ENCODE results near the gene TCAIM. TPM values are rescaled to one million over a fixed set of nuclear protein-coding genes. Genes with fewer than 3 reads are reported as not detected.
"Not testable (repeated sequence)": the region's sequence is repeated elsewhere in the genome, so short reads cannot be mapped to it uniquely, and the experiment has no call there.

Gene TCAIM
- total RNA-seq, 1 donor from 2014 or later = 25.8 TPM

DNA sequence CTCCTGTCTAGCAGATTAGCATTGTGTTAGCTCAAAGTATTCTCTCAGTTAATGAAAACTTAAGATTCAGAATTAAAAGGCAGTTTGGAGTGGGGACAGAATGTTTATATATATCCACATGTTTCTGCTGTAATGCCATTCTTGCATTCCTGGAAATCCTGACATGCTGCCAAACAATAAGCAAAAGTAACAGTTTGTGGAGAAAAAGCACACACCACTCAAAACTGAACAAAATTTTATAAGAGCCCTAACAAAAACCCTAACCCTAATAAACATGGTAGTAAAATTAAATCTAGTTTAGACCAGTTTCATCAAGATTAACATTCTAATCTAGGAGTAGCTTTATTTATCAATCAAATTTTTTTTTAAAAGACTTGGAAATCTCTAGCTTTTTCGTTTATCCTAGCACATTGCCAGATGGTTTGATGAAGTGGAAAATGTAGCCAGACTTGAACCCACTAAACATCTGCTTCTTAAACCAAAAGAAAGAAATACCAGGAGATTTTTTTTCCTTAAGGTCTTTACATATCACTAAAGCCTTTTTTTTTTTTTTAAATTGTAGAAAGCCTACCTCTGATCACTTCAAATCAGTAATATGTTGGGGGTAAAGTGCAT lies 3.7 kb downstream of the TCAIM start:
- DNase-seq (ENCODE audit: extremely low read depth, low read depth, low spot score) = no peak

DNA sequence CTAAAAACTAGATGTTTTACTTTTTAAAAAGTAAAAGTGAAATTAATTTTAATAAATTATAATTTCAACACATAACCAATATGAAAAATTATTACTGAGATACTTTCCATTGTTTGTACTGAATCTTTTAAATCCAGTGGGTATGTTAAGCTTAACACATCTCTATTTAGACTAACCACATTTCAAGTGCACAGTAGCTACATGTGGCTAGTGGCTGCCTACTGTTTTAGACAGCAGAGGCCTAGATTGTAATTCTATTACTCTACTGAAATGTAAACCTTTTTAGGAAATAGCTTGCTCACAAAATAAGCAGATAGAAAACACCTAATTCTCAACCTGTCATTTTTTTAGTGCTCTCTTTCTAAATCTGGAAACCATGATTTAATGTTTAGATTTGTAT lies 4.9 kb downstream of the TCAIM start:
- DNase-seq (ENCODE audit: extremely low read depth, low read depth, low spot score) = no peak

DNA sequence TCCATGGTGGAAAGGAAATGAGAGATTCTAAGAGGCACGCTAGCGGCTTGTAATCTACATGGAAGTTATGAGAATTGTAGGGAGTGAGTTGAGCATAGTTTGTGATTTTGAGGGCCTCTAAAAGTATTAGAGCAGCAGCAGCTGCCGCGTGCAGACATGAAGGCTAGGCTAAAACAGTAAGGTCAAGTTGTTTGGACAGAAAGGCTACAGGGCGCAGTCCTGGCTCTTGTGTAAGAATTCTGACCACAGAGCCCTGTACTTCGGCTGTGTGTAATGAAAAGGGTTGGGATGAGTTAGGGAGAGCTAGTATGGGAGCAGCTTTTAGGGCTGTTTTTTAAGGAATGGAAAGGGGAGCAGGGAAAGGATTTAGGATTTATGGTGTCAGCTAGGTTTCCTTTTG lies 8.0 kb downstream of the TCAIM start:
- DNase-seq (ENCODE audit: extremely low read depth, low read depth, low spot score) = not testable (repeated sequence)

DNA sequence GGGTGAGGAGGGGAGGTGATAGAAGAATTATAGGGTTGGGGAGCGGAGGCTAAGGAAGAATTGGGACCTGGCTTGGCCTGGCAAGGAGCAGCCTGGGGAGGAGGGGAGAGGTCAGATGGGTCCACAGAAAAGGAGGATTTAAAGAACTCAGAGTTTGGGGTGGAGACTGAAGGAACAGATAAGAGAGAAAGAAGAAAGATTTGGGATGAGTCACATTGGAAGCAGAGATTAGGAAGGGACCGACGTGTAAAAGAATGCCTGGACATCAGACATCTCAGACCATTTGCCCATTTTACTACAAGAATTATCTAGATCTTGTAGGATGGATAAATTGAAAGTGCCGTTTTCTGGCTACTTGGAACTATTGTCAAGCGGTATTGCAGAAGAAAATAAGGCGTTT lies 10.4 kb downstream of the TCAIM start:
- DNase-seq (ENCODE audit: extremely low read depth, low read depth, low spot score) = no peak

DNA sequence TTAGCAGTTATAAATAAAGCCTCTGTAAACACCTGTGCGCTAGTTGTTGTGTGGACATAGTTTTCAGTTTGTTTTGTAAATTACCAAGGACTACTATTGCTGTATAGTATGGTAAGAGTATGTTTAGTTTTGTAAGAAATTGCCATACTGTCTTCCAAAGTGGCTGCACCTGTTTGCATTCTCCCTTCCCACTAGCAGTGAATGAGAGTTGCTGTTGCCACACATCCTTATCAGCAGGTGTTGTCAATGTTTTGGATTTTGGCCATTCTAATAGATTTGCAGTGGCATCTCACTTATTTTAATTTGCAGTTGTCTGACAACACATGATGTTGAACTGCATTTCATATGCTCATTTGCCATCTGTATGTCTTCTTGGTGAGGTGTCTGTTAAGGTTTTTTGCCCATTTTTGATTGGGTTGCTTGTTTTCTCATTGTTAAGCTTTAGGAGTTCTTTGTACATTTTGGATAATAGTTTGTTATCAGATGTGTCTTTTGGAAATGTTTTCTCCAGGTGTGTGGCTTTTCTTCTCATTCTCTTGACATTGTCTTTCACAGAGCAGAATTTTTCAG lies 14.9 kb downstream of the TCAIM start:
- DNase-seq (ENCODE audit: extremely low read depth, low read depth, low spot score) = no peak

DNA sequence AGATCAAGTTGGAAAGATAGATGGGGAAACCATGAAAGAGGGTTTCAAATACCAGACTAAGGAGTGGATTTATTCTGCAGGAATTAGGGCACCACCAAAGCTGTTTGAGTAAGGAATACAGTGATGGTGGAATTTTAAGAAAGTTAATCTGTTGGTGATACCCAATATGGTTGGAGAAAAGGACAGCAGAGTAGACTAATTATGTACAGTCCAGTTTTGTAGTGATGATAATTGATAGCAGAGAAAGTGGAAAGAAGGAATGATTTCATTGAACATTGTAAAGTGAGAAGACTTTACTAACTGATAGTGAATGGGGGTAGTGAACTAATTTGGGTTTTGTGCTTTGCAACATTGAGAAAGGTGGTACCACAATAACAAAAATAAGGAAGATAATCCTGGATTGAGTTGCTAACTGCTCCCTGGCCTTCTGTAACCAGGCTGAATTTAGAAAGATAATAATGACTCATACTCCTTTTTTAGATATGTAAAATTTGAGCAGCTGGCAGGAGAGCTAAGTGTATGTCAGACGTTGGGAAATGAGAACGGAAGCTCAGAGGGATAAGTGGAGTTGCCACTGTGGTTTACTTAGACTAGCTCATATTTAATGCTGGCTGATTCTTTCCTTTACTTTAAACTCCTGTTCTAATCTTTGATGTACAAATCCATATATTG lies 16.9 kb downstream of the TCAIM start:
- DNase-seq (ENCODE audit: extremely low read depth, low read depth, low spot score) = no peak

DNA sequence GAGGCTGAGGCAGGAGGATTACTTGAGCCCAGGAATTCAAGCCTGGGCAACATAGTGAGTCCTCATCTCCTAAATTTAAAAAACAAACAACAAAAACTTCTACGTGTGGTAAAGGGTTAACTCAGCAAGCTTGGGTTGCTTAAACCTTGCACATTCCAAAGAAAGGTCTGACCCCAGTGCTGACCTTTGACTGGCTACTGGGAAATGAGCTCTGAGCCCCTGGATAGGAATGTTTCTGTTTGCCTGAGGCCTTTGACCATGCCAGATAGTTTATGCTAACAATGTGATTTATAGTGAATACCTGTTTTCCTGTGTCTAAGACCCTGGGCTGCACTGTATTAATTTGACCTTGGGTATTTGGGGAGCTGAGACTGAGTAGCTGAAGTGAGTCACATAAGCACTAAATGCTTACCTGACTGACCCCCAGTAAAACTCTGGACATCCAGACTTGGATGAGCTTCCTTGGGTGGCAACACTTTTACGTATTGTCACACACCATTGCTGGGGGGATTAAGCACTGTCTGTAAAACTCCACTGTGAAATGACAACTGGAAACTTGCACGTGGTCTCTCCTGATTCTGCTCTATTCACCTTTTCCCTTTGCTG lies 20.7 kb downstream of the TCAIM start:
- DNase-seq (ENCODE audit: extremely low read depth, low read depth, low spot score) = no peak

DNA sequence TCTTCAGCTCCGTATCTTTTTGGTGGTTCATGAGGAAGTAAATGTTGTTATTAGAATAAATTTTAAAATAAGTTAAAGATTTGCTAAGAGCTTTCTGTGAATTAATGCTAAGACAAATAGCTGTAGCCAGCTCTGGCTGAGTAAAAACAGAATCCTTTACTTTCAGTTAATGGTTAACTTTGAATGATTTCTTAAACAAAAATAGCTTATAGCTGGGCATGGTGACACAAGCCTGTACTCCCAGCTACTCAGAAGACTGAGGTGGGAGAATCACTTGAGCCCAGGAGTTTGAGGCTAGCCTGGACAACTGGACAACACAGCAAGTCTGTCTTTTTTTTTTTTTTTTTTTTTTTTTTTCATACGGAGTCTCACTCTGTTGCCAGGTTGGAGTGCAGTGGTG lies 25.0 kb downstream of the TCAIM start:
- DNase-seq (ENCODE audit: extremely low read depth, low read depth, low spot score) = no peak

DNA sequence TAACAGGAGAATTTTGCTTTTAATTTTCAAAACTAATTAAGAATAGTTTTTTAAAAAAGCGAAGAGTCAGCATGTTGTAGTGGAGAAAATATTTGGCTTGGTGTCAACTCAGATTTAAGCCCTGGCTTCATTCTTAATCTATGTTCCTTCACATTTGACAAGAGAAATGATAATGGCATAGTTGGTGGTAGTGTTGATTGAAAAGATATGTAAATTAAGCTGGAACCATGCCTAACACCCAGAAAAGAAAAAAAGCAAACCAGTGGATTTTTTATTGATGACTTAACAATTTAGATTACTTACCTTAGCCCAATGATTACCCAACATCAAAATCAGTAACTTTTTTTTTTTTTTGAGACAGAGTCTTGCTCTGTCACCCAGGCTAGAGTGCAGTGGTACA lies 27.4 kb downstream of the TCAIM start:
- no peak for DNase-seq (ENCODE audit: extremely low read depth, low read depth, low spot score)

DNA sequence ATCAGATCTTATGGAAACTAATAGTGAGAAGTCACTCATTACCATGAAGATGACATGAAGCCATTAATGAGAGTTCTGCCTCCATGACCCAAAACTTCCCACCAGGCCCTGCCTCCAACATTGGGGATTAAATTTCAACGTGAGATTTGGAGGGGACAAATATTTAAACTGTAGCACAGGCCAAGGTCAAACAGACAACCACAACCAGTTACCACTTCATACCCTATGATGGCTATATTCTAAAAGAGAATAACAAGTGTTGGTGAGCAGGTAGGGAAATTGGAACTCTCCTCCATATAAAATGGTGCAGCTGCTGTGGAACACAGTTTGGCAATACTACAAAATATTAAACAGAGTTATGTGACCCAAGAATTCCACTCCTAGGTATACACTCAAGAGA lies 36.9 kb downstream of the TCAIM start:
- DNase-seq (ENCODE audit: extremely low read depth, low read depth, low spot score) = no peak

DNA sequence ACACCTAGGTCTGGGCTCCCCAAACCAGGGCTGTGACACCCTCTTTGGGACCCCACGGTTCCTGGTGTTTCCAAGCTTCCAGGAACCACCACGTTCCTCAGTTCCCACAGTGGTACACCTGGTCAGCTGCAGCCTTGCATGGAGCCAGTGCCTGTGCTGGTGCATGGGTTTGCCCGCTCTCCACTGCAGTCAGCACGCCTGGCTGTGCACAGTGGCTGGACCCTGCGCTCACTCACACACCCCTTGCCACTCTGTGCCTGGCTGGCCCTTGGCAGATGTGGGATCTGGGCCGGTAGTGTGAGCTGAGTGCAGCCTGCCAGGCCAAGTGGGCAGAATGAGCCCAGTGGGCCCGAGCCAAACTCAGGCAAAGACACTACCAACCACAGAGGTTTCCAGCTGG lies 48.8 kb downstream of the TCAIM start:
- no peak for DNase-seq (ENCODE audit: extremely low read depth, low read depth, low spot score)

DNA sequence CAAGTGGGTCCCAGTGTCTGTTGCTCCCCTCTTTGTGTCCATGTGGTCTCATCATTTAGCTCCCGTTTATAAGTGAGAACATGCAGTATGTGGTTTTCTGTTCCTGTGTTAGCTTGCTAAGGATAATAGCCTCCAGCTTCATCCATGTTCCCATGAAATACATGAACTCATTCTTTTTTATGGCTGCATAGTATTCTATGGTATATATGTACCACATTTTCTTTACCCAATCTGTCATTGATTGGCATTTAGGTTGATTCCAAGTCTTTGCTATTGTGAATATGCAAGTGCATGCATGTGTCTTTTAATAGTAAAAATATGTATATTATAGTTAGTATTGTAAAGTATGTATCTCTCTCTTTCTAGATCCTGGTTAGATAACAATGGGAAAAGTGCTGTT lies 53.9 kb downstream of the TCAIM start:
- DNase-seq (ENCODE audit: extremely low read depth, low read depth, low spot score) = no peak

DNA sequence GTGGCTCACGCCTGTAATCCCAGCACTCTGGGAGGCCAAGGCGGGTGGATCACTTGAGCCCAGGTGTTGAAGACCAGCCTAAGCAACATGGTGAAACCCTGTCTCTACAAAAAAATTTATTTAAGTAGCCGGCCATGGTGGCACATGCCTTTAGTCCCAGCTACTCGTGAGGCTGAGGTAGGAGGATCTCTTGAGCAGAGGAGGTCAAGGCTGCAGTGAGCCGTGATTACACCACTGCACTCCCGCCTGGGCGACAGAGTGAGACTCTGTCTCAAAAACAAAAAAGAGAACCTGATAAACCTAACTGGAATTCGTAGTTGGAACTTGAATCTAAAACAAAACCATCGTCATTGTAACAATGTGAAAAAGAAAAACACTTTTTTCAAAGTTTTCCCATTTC lies 57.1 kb downstream of the TCAIM start:
- no peak for DNase-seq (ENCODE audit: extremely low read depth, low read depth, low spot score)

DNA sequence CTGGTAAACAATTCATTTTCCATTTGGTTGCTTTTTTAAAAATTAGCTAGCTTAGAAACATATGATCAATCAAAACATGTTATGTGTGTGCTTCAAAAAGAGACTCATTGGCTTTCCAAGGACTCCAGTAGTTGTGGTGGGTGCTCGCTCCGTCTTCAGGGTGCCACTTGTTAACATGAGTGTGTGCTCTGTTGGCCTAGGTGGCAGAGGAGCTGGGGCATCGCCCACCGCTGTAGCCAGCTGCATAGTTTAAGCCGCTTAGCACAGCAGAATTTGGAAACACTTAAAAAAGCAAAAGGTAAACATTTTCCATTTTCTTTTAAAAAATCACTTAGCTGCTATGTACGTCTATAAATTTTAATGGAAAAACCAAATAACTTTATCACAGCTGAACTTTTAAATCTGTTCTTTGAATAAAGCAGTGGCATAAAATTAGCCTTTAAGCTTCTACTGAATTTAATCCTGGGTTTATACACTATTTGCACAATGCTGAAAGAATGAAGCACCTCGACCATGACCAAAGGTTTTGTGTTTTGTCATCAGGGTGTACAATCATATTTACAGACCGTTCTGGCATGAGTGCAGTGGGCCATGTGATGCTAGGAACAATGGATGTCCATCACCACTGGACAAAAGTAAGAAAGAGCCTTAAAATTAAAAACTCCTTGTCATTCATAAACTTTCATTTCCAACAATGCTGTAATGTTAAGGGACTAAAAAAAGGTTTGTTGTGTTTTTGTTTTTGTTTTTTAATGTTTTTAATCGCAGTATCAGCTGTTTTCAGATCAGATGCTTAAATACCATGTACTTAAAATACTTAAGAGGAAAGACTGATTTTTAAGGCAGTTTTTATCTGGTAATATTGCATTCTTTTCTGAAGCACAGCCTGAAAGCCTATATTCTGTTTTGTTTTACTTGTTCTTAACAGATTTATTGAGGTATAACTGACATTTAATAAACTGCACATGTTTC lies 57.9 kb downstream of the TCAIM start:
- no peak for DNase-seq (ENCODE audit: extremely low read depth, low read depth, low spot score)

DNA sequence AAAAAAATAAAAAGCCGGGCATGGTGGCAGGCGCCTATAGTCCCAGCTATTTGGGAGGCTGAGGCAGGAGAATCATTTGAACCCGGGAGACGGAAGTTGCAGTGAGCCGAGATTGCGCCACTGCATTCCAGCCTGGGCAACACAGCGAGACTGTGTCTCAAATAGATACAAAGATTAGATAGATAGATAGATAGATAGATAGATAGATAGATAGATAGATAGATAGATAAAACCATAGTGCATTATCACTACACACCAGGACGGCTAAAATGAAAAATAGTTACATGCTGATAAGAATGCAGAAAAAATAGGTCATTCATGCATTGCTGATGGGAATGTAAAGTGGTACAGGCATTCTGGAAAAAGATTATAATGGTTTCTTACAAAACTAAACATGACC lies 59.7 kb downstream of the TCAIM start:
- DNase-seq (ENCODE audit: extremely low read depth, low read depth, low spot score) = not testable (repeated sequence)

DNA sequence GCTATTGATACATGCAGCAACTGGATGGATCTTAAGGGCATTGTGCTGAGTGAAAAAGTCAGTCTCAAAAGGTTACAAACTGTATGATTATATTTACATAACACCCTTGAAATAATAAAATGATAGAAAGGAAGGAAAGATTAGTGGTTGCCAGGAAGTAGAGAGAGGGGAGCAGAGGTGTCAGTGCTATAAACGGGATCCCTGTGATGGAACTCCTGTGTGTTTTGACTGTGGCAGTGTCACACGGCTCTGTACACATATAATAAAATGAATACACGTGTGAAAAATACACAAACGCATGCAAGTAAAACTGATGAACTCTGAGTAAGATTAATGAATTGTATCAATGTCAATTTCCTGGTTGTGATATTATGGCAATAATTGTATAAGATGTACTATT lies 60.3 kb downstream of the TCAIM start:
- DNase-seq (ENCODE audit: extremely low read depth, low read depth, low spot score) = no peak

DNA sequence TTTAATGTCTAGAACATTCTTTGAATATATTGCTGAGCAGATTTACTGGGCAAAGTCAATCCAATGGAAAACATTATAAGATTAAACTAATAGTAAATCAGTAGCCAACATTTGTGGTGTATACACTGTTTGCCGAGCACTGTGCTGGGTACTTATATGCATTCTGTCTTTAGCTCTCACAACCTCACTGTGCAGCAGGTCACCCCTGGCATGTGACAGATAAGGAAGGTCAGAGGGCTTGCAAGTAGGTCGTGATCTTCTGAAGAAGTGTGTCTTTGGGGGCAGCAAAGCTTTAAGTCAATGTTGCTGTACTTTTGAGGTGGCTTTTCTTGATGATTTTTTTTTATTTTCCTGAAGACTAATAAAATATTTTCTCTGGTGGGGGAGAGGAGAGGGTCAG lies 62.2 kb downstream of the TCAIM start:
- no peak for DNase-seq (ENCODE audit: extremely low read depth, low read depth, low spot score)

DNA sequence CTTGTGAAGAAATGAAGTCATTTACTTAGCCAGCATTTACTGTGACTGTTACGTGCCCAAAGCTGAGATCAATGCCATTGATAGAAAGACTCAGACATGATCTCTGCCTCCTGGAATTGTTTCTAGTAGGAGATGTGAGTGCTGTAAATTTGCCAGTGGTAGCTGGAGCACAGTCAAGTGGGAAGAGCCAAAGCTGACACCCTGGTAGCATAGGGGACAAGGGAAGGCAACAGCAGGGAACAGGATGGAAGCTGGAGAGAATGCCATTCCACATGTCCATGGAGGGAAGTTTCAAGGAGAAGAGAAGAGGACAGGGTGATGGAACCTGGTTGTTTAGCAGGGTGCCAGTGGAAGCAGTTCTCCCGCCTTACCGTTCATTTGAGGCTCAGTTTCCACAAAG lies 64.0 kb downstream of the TCAIM start:
- no peak for DNase-seq (ENCODE audit: extremely low read depth, low read depth, low spot score)

DNA sequence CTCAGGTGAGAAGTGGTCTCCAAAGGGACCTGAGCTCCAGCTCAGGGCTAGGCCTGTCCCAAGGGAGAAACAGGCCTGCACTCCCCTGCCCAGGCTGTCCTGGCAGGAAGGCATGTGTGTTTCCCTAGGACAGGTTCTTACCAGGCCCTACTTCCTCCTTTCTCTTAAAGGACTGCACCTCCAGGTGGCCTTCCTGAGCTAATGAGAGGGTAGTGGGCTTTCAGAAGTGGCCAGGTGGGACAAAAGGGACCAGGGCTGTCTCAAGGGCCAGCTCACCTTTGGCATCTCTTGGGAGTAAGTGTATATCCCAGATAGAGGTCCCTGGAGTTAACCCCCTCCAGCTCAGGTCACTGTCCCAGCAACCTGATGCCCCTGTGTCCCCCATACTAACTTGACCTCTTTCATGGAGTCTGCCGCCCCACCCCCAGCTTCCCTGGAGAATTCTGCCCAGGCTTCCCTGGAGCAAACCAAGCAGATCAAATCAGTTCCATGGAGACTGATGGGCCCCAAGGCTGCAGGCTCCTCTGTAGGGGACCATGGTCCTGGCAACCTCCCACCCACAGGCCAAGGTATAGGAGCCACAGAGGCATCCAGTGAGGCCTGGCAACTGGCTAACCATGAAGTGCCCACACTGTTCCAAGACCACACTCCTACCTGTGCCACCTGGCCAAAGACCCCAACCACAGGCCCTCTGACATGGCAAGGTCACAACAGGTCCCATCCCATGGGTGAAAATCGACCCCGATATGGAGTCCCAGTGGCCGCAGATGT lies 71.3 kb downstream of the TCAIM start:
- DNase-seq (ENCODE audit: extremely low read depth, low read depth, low spot score) = no peak

DNA sequence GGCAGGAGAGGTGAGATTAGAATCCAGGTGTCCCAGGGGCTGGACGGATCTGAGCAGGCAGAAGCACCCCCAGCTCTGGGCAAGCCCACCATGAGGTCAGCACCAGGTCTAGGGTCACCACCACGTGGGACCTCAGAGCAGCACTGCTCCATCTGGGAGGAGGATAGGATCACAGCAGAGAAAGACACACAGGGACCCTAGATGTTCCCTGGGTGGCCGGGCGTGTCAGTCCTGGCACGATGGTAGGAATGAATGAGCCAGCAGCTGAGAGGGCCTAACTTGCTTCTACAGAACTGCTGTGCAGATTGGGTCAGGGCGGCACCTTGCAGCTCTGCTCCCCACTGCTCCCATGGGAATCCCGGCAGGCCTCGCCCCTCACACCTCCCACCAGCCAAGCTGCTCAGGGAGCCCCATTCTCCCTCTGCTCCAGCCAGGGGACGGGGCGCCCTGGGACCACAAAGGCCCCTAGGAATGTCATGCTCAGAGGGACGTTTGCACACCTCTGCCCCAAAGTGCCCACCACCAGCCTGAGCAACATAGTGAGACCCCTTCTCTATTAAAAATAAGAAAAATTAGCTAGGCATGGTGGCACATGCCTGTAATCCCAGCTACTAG lies 72.6 kb downstream of the TCAIM start:
- no peak for DNase-seq (ENCODE audit: extremely low read depth, low read depth, low spot score)

Measured in glomerular endothelial cell (primary cell).